HG03108 (cell line): ENCODE data around the gene CLDN24.

Source experiments
- ATAC-seq: cut with Tn5 transposase; IDR thresholded peaks from one replicate; pipeline ENCODE4 v1.9.1; 2021; ENCODE audit warnings: moderate library complexity; ENCODE audit not compliant: unreplicated experiment

CLDN24 gene

DNA sequence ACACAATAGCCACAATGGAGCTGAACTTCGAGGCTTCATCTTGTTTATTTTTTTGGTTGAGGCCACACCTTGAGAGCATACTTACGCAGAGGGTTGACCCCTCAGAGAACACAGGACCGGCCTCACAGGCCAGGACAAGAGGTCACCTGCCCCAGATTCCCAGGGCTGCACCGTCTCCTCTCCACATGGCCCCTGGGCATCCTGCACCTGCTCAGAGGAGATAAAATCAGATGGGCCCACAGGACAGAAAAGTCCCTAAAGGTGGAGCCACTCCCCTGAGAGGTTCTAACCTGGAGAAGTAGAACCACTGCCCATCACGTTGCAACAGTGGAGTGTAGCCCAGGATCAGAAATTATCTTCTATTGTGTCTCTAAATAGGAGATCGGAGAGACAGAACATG lies 1.1 kb upstream of the CLDN24 start:
- ATAC-seq = no peak

DNA sequence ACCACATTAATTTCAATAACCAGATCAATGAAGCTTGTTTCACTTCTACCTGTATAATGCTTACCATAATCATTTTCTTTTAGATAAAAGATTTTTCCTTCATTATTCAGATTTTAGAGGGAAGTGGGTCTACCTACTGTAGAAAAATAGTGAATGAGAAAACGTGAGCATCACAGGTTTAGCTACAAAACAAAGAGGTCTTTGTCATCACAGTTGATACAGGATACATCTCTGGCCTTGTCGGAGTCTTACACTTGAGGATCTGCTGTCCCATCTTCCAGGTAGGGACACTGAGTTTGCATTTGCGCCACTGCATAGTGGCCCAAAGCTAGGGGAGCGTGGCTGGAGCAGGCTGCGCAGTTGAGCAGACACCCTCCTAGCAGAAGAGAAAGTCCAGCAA lies 710 bp downstream of the CLDN24 start:
- no peak for ATAC-seq

DNA sequence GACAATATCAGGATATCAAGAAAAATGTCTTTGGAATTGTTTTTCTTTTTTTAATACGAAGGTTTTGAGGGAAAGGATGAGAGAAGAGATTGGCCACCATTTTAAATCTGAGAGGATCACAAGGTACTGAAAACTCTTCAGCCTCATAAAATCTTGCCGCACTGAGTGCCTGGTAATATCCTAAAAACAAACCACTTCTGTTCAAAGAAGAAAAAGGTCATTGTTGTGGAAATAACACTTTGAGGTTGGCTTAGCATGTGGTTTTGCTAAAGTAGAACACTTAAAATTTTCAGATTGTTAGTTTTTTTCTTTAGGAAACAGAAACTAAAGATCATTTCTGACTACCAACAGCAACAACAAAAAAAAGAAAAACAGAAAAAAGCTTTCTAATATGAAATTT lies 1.1 kb downstream of the CLDN24 start:
- peak; percentile 74 for ATAC-seq

DNA sequence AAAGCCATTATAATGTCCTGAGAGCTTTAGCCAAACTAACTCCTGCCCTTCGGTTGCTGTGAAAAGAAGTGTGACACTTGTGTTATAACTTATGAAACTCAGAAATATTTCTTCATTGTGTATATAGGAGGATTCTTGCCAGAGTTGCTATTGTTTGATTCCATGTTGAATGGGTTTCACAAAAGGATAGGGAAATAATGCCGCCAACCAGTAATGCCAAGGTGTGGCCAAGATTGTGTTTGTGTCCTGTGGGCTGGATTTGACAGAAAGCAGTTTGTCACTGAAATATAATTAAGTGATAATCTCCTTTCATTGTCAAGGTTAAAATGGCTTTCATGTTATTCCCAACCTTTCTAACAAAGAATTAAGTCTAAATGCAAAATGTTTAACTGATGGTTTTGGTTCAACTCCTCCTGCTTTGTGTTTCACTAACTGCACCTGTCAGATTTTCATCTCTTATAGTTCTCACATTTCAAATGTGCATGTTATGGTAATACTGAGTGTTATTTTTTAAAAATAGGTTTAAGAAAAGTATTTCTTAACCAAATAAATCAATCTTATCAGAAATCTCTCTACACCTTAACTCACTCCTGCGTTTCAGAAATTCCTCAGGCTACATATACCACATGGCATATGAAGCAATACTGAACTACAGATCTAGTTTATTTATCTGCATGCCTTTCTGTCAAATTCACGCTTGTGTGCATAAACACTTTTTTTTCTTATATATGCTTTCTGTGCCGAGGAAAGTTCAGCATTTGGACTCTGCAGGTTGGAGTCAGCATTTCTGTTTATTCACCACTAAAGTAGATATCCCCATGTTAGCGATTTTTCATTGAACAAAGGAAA lies 1.8 kb downstream of the CLDN24 start, which contains the start of gene CLDN22:
Gene CLDN22 (minus strand): TSS at position 66 of the 849 bp plus-strand sequence. CDS start 58 bp downstream, at position 8.
- ATAC-seq = no peak

DNA sequence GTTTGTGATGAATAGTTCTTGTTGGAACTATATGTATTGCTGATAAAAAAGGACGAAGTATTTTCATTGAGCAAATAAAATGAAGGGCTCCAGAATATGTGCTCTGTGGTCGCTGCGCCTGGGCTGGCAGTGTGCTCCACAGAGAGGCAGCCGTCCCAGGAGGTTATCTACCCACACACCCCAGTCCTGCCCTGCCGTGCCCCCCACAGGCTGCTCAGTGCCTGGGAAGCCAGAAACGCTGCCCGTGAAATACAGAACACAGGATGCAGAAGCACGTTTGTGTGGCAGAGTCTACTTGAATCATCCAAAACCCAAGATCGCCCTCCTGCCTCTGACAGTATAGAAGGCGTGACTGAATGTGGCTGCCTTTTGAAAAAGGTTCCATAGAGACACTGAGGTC lies 3.6 kb downstream of the CLDN24 start:
- ATAC-seq = no peak

DNA sequence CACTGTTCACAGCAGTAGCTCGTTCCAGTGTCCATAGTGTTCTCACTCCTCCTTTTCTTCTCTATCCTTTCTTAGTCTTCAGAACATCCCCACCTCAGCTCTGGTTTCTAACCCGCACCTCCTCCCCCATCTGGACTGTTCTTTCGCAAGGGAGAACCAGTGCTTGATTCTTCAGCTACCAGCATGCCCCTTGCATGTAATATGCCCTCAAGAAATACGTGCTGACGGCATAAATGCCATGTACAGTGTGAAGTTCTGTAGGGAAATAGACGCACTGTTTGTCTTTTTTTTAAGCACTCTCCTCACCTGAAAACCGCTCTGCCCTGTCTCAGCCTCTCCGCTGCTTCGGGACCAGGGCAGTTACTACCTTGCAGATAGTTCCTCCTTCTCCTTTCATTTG lies 7.4 kb downstream of the CLDN24 start:
- ATAC-seq = no peak

DNA sequence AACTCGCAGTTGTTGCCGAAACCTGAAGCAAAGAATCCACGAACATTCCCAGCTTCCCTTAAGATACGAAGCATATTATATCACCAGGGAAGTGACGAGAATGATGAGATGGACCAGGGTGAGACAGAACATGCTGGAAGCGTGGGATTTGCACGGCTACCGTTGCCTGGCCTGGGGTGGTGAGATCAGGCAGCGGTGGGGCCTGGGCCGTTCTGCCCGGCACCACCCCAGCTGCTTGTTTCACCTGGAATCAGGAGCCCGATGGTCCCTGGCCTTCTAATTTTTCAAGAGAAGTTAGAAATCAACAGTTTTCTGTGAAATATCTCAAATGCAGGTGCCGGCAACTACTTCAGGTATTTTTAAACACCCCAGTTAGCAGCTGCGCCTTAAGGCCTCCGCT lies 7.9 kb downstream of the CLDN24 start:
- no peak for ATAC-seq

DNA sequence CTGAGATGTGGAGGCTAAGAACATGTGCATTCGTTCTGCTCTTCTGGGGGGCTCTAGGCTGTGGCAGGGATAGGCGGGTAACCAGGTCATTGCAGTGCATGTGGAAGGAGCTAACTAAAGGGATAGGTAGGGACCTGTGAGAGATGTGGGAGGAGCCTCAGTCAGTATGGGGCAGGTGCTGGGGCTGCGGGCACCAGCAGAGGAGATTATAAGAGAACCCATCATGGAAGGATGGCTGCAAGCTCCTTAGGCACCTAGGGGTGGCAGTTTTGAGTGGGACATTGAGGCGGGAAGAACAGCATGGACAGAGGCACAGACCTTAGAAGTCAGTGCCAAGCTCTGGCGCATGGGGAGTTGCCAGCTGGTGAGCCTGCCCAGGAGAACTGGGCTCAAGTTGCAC lies 9.4 kb downstream of the CLDN24 start:
- ATAC-seq = no peak

DNA sequence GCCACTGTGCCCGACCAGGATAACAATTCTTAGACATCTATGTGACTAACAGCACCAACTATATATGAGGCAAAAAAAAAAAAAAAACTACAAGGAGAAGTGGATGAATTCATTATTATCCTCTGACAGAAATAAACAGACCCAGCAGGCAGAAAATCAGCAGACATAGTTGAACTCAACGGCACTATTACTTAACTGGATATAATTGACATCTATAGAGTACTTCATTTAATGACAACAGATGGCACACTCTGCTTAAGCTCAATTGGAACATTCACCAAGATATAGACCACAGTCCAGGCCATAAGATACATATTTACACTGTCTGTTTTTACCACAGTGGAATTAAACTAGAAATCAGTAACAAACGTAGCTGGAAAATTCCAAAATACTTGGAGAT lies 15.4 kb downstream of the CLDN24 start:
- no peak for ATAC-seq

DNA sequence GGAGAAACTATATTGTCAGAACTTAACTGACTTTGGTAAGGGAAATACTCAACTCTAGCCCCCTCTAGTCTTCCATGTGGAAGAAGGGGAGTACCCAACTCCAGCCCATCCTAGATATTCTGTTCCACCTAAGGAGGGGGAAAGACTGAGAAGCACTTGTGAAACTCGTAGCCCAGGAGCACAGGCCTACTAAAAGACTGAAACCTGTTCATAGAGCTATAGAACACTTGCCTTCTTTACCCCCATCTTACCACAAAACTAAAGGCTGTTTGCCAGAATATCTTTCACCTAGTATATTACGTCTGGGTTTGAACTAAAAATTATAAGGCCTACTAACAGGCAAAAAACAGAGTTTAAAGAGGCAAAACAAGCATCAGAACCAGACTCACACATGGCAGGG lies 17.7 kb downstream of the CLDN24 start:
- ATAC-seq = no peak

DNA sequence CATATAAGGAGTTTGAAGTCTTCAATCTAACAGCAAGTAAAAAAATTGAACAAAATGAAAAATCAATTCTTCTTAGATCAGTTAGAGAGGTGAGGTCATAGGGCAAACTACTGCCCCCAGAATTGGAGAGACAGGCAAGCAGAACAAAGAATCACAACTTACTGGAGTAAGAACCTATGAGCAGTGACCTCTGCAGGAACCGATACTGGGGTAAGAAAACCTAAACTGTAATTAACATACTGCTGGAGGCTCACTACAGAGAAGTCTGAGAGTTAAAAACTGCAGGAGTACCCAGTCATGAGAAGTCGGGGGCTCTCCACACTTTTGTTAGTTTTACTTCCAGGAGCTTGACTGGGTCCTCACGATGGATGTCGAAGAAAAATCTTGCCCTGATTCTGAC lies 18.2 kb downstream of the CLDN24 start:
- peak; percentile 46 for ATAC-seq

DNA sequence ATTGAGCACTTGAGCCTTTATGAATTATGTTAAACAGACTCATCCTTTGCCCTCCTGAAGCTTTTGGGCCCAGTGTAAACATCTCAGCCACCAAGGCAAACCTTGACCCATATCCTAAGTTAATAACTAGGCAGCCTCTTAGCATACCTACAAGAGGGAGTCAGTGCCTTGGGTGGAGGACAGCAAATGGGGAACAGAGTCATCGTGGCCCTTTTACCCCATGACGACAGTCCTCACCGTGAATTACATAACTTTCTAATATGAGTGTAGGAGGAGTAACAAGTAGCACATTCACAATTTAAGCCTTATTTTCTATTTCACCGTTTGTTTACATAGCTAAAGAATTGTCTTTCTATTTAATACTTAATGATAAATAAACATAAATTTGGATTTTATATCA lies 18.9 kb downstream of the CLDN24 start:
- no peak for ATAC-seq

DNA sequence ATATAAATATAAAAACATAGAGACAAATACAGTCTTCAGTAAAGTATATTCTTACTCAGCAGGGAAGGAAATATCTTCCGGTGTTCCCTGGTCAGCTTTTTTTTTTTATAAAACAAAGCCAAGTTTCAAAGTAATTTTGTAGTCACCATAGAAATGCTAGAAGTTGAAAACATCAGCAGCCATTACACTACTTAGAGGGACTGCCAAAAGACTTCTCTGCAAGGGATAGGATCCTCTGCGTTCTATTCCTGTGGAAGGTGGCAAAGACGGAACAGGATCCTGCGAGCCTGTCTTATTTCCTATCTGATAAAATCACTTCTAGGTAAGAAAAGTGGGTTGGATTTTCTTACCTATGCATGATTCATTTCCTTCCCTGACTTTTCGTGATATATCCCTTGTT lies 21.6 kb downstream of the CLDN24 start:
- ATAC-seq = no peak

DNA sequence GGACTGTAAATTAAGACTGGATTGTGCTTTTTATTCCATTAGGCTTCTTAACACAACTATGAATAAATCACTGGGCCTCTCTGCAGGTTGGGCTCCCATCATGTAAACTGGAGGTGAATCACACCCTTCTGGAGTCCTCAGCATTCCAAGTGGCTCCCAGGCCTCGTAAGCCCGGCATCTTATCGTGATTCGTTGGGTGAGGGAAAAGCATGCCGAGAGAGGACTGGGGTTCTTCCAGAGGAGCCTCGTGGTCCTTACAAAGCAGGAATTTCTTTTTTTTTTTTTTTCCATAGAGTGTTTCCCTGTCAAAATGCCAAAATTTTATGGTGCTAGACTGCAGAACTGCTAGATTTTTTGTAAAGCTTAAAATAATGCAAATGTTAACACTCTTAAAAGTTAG lies 22.2 kb downstream of the CLDN24 start:
- no peak for ATAC-seq

DNA sequence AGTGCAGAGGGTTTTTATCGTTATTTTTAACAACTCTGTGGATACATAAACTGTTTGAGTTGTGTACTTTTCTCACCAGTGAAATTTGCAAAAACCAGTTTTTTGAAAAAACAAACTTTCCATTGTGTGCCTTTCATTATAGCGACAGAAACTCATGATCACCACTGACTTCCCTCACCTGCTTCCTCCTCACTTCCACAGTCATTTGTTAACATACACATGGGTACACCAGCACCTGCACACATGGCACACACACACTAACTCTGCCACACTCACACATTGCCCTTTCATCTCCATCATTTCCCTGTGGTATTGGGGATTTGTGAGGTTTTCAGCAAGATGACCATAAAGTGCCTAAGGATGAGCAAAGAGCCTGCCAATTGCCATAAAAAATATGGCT lies 22.8 kb downstream of the CLDN24 start:
- ATAC-seq = no peak

DNA sequence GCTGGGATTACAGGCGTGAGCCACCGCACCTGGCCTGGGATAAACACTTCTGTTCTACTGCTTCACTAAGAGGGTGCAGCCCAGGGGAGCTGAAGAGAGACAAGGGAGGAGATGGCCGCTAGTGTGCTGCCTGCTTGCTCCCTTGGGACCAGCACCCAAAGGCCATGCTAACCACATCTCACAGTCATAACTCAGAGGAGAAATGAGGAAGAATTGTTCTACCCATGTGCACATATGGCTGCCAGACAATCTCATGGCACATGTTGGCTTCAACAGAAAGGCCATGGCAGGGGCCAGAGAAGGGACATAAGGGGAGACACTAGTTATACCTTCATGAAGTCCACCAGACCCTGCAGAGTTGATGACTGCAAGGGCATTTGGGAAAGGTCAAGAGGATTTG lies 24.6 kb downstream of the CLDN24 start:
- ATAC-seq = peak; percentile 73

DNA sequence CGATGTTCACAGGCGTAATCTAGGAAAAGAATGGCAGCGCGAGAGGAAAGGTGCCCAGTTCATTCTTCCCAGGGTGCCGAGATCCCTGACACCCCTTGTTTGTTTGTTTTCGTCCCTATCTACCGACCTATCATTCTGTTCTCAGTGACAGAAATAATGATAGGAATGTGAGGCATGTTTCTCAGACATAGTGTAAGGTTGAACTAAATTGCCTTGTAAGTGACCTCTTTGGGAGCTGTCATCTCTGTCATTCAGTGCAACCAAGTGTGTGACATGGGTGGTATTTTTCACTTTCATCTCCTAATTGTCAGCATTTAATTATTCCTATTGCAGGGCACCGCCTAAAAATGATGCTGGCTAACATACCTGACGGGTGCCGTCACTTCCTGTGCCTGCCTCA lies 26.5 kb downstream of the CLDN24 start:
- no peak for ATAC-seq

DNA sequence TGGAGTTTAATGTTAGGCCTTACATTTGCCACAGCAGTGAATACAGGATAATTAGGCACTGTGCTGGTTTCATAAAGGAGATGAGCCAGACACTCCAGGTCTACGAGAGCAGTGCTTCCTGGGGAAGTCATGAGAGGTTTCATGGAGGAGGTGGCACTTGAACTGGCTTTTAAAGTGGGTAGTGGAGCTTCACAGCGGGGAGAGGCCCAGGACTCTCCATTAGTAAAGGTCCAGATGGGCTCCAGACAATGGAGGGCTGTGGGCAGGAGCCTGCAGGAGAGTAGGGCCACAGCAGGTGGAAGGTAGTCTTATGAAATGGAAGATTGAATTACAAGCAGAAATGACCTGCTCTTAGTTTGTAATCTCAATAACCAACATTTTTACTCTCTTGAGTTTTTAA lies 31.2 kb downstream of the CLDN24 start:
- ATAC-seq = no peak

DNA sequence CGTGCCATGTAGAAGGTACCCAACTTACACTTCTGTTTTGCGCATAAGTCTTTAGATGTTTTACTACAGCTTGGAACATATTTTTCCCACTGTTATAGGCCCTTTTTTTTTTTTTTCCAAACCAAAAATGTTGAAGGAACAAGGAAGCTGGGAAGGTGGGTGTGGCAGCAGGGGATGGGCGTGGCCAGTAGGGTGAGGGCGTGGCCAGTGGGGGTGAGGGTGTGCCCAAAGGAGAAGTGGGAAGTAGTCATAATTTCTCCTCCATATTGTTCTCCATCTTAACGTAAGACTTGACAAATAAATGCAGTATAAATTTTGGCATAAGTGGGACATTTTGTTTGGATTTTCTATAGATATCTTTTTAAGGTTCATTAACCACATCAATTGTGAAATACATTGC lies 32.5 kb downstream of the CLDN24 start:
- no peak for ATAC-seq

DNA sequence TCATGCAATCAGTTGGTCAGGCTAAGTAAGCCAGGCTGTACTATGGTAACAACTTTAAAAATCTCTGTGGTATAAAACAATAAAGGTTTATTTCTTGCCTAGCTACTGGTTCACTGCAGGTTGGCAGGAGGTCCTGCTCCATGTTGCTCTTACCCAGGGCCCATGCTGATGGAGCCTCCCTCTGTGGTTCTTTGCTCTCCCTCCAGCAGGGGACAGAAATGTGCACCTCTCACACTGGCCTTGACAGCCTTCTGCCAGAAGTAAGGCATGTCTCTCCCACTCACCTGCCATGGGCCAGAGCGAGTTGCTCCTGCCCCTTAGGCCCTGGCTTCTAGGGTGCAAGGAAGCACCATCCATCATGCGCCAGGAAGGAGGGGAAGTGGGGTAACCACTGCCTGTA lies 33.3 kb downstream of the CLDN24 start:
- ATAC-seq = no peak

DNA sequence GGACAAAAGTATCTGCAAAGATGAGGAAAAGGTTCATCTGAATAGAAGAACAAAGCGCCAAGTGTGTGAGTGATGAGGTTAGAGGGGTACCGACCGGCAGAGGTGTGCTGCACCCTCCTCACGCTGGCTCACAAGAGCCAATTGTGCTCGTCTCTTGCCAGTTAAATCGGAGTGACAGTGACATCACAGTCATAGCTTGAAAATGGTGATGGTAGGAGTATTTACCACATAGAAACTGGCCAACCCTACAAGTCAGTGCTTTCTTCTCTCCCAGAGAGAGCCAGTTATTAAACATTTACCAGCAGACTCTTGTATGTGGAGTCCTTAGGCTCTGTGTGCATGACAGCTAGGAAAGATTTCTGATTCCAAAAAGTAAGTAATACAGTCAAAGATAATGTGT lies 34.5 kb downstream of the CLDN24 start:
- peak; percentile 75 for ATAC-seq

DNA sequence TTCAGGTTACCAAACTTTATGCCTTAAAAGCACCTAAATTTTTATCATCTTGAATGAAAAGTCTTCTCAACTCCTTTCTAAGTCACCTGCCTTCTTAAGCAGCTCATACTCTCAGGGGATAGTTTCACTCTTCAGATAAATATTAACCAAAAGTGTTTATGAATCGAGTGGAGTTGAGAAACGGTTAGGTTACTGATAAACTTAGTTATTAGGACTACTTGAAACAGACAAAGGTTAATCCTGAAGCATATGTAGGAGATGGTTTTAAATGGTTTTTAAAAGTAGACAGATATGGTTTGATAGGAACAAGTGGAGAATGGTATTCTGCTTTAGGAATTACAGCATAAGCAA lies 34.9 kb downstream of the CLDN24 start:
- ATAC-seq = peak; percentile 77
